DOHH2 (cell line): ENCODE data around the gene STK16.

Experiments used
- H3F3A ChIP-seq: fragments of 200-600 bp; sonication (generic), shearing (Covaris generic); 2 replicates; pipeline ENCODE4 v1.6.0; 2016; ENCODE audit warnings: antibody characterized with exemption, mild to moderate bottlenecking; ENCODE audit not compliant: control insufficient read depth, insufficient read depth
- H3K27ac ChIP-seq: fragments of 200-600 bp; sonication (generic); 2 replicates; pipeline ENCODE4 v1.5.1; 2014; ENCODE audit warnings: low read depth, mild to moderate bottlenecking, low read length, moderate library complexity
- H3K27me3 ChIP-seq: fragments of 200-600 bp; sonication (generic); 2 replicates; pipeline ENCODE4 v1.6.1; 2014; ENCODE audit warnings: mild to moderate bottlenecking, low read length, mixed read lengths; ENCODE audit not compliant: control insufficient read depth
- H3K36me3 ChIP-seq: fragments of 200-600 bp; sonication (generic); 2 replicates; pipeline ENCODE4 v1.6.1; 2014; ENCODE audit warnings: mild to moderate bottlenecking, low read length, moderate library complexity, mixed read lengths; ENCODE audit not compliant: control insufficient read depth
- H3K4me1 ChIP-seq: fragments of 200-600 bp; sonication (generic); 2 replicates; pipeline ENCODE4 v1.6.1; 2014; ENCODE audit warnings: mild to moderate bottlenecking, low read length, mixed read lengths; ENCODE audit not compliant: control insufficient read depth
- H3K4me2 ChIP-seq: fragments of 200-600 bp; sonication (generic); 2 replicates; pipeline ENCODE4 v1.6.0; 2014; ENCODE audit warnings: mild to moderate bottlenecking, low read length, moderate library complexity
- H3K4me3 ChIP-seq: fragments of 200-600 bp; sonication (generic); 2 replicates; pipeline ENCODE4 v1.5.1; 2014; ENCODE audit warnings: mild to moderate bottlenecking, low read length, mixed read lengths
- H3K79me2 ChIP-seq: fragments of 200-600 bp; sonication (generic); 2 replicates; pipeline ENCODE4 v1.6.1; 2014; ENCODE audit warnings: mild to moderate bottlenecking, low read length, mixed read lengths; ENCODE audit not compliant: control insufficient read depth
- H3K9me2 ChIP-seq: fragments of 200-600 bp; sonication (generic); replicated peaks from 2 replicates; pipeline ENCODE4 v1.6.1; 2014; ENCODE audit warnings: mild to moderate bottlenecking, low read length, mixed read lengths; ENCODE audit not compliant: control insufficient read depth
- H3K9me3 ChIP-seq: fragments of 200-600 bp; sonication (generic); 2 replicates; pipeline ENCODE4 v1.6.1; 2014; ENCODE audit warnings: antibody characterized with exemption, low read length, mixed read lengths; ENCODE audit not compliant: control insufficient read depth, insufficient read depth
- H4K20me1 ChIP-seq: fragments of 200-600 bp; sonication (generic); 2 replicates; pipeline ENCODE4 v1.6.0; 2014; ENCODE audit warnings: low read depth, mild to moderate bottlenecking, antibody characterized with exemption, low read length, moderate library complexity; ENCODE audit not compliant: control insufficient read depth, insufficient read depth
- EZH2phosphoT487 ChIP-seq: fragments of 200-600 bp; sonication (generic); IDR thresholded peaks from 2 replicates; pipeline ENCODE4 v1.6.1; 2017; ENCODE audit warnings: borderline replicate concordance, mild to moderate bottlenecking, antibody characterized with exemption, low read length, moderate library complexity, mixed read lengths
- TF ChIP-seq, protein P1 (sequence below): fragments of 200-600 bp; sonication (generic); IDR thresholded peaks from one replicate; pipeline ENCODE4 v1.5.1; 2014; ENCODE audit warnings: antibody characterized with exemption, mild to moderate bottlenecking, low read depth, low read length; ENCODE audit not compliant: poor library complexity, severe bottlenecking

Gene STK16

GRCh38 chr2:219280651-219281050 is 35.4 kb downstream of the STK16 start:
- Histone ChIP-seq H3K9me3 (no peaks in the 10 kb centered on the region), H3K9me2 (no peaks in the 10 kb centered on the region), H3K4me2 (peak overlapping the region; percentile 96), H3K36me3 (peaks cover 33% of the 10 kb centered on the region), H3F3A (peaks cover 9% of the 10 kb centered on the region), H3K4me1 (peaks cover 35% of the 10 kb centered on the region), H3K27ac (no peak overlapping the region), H3K27me3 (no peaks in the 10 kb centered on the region), H4K20me1 (no peaks in the 10 kb centered on the region), H3K4me3 (no peak overlapping the region), H3K79me2 (0 out of 2 replicates have a peak, but pooled peaks cover 3% of the 10 kb centered on the region)
- TF ChIP-seq, protein P1, sequence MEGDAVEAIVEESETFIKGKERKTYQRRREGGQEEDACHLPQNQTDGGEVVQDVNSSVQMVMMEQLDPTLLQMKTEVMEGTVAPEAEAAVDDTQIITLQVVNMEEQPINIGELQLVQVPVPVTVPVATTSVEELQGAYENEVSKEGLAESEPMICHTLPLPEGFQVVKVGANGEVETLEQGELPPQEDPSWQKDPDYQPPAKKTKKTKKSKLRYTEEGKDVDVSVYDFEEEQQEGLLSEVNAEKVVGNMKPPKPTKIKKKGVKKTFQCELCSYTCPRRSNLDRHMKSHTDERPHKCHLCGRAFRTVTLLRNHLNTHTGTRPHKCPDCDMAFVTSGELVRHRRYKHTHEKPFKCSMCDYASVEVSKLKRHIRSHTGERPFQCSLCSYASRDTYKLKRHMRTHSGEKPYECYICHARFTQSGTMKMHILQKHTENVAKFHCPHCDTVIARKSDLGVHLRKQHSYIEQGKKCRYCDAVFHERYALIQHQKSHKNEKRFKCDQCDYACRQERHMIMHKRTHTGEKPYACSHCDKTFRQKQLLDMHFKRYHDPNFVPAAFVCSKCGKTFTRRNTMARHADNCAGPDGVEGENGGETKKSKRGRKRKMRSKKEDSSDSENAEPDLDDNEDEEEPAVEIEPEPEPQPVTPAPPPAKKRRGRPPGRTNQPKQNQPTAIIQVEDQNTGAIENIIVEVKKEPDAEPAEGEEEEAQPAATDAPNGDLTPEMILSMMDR = no peak
- TF ChIP-seq EZH2phosphoT487 = no peak

DNA sequence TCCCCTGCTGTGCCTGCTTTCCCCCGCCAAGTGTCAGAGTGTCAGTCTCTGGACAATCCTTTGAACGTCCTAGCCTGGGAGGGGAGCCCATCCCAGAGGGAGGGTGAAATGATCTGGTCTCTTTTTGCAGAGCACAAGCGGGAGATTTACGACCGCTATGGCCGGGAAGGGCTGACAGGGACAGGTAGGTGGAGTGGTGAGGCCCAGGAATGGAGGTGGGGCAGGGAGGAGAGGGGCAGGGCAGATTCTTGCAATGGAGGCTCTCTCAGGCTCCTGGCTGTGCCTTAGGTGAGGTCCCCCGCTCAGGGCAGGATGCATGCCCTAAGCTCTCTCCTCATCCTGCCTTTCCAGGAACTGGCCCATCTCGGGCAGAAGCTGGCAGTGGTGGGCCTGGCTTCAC is 36.3 kb downstream of the STK16 start:
- Histone ChIP-seq H3K9me2 (no peaks in the 10 kb centered on the region), H3K79me2 (0 out of 2 replicates have a peak, but pooled peaks cover 3% of the 10 kb centered on the region), H3K4me1 (peaks cover 35% of the 10 kb centered on the region), H3K27me3 (no peaks in the 10 kb centered on the region), H3K27ac (no peak overlapping the region), H4K20me1 (no peaks in the 10 kb centered on the region), H3K36me3 (peaks cover 33% of the 10 kb centered on the region), H3F3A (peaks cover 9% of the 10 kb centered on the region), H3K4me3 (no peak overlapping the region), H3K4me2 (no peak overlapping the region), H3K9me3 (no peaks in the 10 kb centered on the region)
- TF ChIP-seq, protein P1 = no peak
- TF ChIP-seq EZH2phosphoT487 = no peak

- Histone ChIP-seq H3K9me3 (no peaks in the 10 kb centered on the region), H4K20me1 (no peaks in the 10 kb centered on the region), H3K4me3 (no peak overlapping the region), H3K36me3 (peaks cover 33% of the 10 kb centered on the region), H3K27me3 (no peaks in the 10 kb centered on the region), H3K79me2 (0 out of 2 replicates have a peak, but pooled peaks cover 3% of the 10 kb centered on the region), H3K4me2 (no peak overlapping the region), H3K4me1 (peaks cover 29% of the 10 kb centered on the region), H3F3A (peaks cover 9% of the 10 kb centered on the region), H3K9me2 (no peaks in the 10 kb centered on the region), H3K27ac (no peak overlapping the region)
- TF ChIP-seq, protein P1 = no peak
- no peak for TF ChIP-seq EZH2phosphoT487
Observed at GRCh38 chr2:219282375-219282774, 37.1 kb downstream of the STK16 start.
